DMS114 treated with DMSO at 0.1 percent for 48 hours (cell line): Measurements from ENCODE around the gene RNF126.
A peak's percentile ranks its signal among the peaks of the same experiment; 100 is the strongest.

Experiments
- DNase-seq: peaks from one replicate; lab custom pipeline; 2025; ENCODE audit not compliant: unreplicated experiment; lab: John Stamatoyannopoulos, UW

RNF126 gene

GRCh38 chr19:664913-665443, 2.0 kb upstream of the RNF126 start:
- peak; percentile 62 for DNase-seq

GRCh38 chr19:663682-664117, 686 bp upstream of the RNF126 start:
- DNase-seq: no peak

GRCh38 chr19:662207-662961, 630 bp downstream of the RNF126 start:
- no peak for DNase-seq

GRCh38 chr19:661427-662196, 1.4 kb downstream of the RNF126 start:
- DNase-seq: no peak

GRCh38 chr19:660793-661426, 2.1 kb downstream of the RNF126 start:
- DNase-seq: no peak

GRCh38 chr19:658916-659839, 3.8 kb downstream of the RNF126 start:
- no peak for DNase-seq

- no peak for DNase-seq
Observed at GRCh38 chr19:658059-658839, 4.8 kb downstream of the RNF126 start.

GRCh38 chr19:657611-658010, 5.4 kb downstream of the RNF126 start:
- no peak for DNase-seq

- no peak for DNase-seq
Observed at GRCh38 chr19:656751-657559, 6.1 kb downstream of the RNF126 start.

- DNase-seq: no peak
Observed at GRCh38 chr19:655691-656090, 7.3 kb downstream of the RNF126 start.

- no peak for DNase-seq
Observed at GRCh38 chr19:653425-653824, 9.6 kb downstream of the RNF126 start.

- DNase-seq: no peak
Observed at GRCh38 chr19:652467-653389, 10.3 kb downstream of the RNF126 start.

- no peak for DNase-seq
Observed at GRCh38 chr19:651991-652390, 11.0 kb downstream of the RNF126 start.

GRCh38 chr19:651114-651818, 11.7 kb downstream of the RNF126 start:
- DNase-seq: no peak

GRCh38 chr19:650121-650520, 12.9 kb downstream of the RNF126 start:
- no peak for DNase-seq

GRCh38 chr19:648904-649801, 13.9 kb downstream of the RNF126 start:
- DNase-seq: no peak
